IMR-90 (cell line): ENCODE data around the gene KAT6B.

ENCODE experiments used
- CTCF ChIP-seq: conservative IDR thresholded peaks from 2 replicates; pipeline ENCODE4 v1.5.1; 2012; ENCODE audit warnings: mild to moderate bottlenecking, low read depth, low read length, improper control_type of control experiment
- POLR2A ChIP-seq: IDR thresholded peaks from 2 replicates; pipeline ENCODE4 v1.6.1; 2012; ENCODE audit warnings: mild to moderate bottlenecking, low read depth, low read length

- no peak for TF ChIP-seq POLR2A
- no peak for TF ChIP-seq CTCF
Observed at GRCh38 chr10:74930965-74931364, 104.6 kb downstream of the KAT6B start.
